GM19452 (cell line): ENCODE results near the gene METTL9.
"Not testable (repeated sequence)": the region's sequence is repeated elsewhere in the genome, so short reads cannot be mapped to it uniquely, and the experiment has no call there.

Experiments
- ATAC-seq: cut with Tn5 transposase; IDR thresholded peaks from one replicate; pipeline ENCODE4 v1.9.1; 2021; ENCODE audit not compliant: unreplicated experiment

METTL9 gene

DNA sequence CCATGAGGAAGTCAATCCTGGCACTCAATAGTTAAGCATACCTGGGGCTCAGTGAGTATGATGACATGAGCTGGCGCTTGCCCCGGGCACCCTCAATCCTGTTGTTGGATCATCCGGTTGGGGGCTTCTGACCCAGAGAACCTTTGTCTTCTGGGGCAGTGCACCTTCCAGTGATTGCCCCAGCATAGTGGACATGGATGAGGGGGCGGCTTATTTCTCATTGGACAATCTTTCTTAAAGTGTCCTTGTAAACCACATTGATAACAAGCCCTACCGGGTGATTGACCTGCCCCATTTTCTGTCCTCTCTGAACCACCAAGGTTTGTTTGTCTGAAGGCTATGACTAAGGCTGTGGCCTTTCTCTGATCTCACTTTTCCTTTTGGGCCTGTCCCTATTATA lies 34.8 kb downstream of the METTL9 start:
- ATAC-seq, result no peak

DNA sequence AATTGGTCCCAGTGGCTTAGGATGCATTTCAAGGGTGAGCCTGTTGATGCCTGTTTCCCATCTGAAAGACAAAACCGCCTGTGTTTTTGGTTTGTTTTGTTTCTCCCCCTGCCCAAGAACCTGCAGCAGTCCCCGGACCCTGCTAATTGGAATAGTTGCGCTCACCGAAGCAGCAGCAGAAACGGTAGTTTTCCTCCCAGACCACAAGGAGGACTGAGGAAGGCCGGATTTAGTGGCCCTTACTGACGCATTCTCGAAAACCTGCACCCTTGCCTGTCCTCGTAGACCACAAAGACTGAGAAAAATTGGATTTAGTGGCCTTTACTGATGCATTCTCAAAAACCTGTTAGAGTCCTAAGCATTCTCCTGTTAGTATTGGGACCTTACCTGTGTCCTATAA lies 36.3 kb downstream of the METTL9 start:
- not testable (repeated sequence) for ATAC-seq

DNA sequence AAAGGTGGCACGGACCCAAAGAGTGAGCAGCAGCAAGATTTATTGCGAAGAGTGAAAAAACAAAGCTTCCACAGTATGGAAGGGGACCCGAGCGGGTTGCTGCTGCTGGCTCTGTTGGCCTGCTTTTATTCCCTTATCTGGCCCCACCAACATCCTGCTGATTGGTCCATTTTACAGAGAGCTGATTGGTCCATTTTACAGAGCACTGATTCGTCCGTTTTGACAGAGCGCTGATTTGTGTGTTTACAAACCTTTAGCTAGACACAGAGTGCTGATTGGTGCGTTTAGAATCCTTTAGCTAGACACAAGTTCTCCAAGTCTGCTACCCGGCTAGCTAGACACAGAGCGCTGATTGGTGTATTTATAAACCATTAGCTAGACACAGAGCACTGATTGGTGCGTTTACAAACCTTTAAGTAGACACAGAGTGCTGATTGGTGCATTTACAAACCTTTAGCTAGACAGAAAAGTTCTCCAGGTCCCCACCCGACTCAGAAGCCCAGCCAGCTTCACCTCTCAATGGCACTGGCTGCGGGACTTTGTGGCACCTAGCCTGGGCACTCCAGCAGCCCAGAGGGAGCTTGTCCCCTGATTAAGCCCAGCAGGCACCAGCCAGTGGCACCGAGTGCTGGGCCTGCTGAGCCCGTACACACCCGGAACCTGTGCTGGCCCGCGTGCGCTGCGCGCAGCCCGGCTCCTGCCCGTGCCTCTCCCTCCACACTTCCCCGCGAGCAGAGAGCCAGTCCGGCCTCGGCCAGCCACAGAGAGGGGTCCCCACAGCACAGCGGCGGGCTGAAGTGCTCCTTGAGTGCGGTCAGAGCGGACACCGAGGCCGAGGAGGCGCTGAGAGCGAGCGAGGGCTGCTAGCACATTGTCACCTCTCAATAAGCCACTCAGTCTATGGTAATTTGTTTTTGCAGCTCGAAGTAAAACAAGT lies 37.9 kb downstream of the METTL9 start:
- no peak for ATAC-seq

DNA sequence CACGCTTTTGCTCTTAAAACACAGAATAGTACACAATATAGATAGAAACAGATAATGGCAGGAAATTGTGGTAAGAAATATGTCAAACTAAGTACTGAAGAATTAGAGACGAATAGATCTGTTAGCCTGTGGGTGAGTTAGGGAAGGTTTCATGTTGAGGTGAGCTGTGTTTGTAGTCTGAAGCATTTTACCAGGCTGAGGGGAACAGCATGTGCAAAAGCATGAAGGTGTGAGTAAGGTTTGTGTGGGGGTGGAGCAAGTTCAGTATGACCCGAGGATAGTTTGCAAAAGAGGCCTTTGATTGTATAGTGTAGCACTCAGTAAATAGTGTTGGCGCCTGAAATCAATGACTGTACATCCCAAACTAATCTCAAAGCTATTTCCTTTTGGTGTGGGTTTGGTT lies 39.2 kb downstream of the METTL9 start:
- ATAC-seq, result no peak

GRCh38 chr16:21639493-21639892 lies 40.1 kb downstream of the METTL9 start:
- no peak for ATAC-seq

DNA sequence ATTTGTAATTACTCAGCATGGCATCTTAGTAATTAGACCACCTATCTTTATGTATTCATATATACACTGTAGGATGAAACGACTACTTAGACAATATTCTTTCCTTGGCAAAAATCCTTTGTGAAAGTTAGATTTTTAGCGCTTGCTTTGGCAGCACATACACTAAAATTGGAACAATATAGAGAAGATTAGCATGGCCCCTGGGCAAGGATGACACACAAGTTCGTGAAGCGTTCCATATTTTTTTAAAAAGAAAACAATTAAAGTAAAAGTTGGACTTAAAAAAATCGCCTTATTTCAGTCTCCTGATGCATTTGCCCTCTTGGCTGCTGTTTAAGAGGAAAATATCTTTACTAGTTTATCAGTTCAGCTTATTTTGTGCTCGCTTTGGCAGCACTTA lies 42.5 kb downstream of the METTL9 start:
- ATAC-seq, result no peak

- ATAC-seq, result no peak
Measured at GRCh38 chr16:21642861-21643260, 43.5 kb downstream of the METTL9 start.

GRCh38 chr16:21643785-21644184 lies 44.4 kb downstream of the METTL9 start:
- ATAC-seq, result no peak

- ATAC-seq, result no peak
Measured at GRCh38 chr16:21644674-21645073, 45.3 kb downstream of the METTL9 start.

- ATAC-seq, result no peak
Measured at GRCh38 chr16:21645261-21645721, 45.9 kb downstream of the METTL9 start.

DNA sequence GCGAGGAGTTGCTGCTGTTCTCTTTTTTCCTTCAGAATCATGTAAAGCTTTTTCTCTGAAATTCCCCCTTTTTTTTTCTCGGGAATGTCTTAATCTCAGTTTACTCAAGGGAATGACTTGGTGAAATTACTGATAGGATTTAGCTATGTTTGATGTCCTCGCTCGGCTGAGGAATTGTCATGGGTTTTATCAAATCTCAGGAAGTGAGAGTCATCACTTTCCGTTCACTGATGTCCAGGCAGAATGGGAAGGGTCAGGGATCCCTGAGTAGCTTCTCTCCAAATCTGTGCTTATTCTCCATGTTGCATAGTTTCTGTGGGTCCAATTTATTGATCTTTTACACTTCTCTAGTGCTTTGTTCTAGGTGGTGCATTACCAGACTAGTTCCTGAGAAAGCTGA lies 46.7 kb downstream of the METTL9 start:
- no peak for ATAC-seq

GRCh38 chr16:21646721-21647561 lies 47.6 kb downstream of the METTL9 start:
- peak; percentile 90 for ATAC-seq

DNA sequence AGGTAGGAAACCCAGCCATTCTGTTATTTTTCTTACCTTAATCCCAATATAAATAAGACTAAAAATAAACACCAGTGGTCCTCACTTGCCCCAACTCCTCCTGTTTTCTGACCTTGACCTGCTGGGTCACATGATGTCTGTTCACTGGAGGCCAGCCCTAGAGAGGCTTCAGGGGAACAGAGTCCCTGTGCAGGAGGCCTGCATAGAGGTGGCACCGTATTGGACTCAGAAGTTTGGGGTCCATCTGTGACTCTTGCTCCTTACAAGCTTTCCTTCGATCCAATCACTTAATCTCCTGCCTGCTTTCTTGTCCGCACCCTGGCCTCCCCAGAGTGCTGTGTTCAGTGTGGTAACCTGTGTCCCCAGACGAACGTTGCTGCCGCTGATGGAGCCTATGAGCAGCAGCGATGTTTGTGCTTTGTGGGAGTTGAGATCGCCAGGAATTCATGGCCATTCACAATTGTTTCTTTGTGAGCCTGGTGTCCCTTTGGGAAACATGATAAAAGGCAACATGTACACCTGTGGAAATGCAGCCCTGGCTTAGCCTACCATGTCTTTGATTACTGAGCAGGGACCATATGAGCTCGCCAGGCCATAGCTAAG lies 48.3 kb downstream of the METTL9 start:
- ATAC-seq, result peak; percentile 8

DNA sequence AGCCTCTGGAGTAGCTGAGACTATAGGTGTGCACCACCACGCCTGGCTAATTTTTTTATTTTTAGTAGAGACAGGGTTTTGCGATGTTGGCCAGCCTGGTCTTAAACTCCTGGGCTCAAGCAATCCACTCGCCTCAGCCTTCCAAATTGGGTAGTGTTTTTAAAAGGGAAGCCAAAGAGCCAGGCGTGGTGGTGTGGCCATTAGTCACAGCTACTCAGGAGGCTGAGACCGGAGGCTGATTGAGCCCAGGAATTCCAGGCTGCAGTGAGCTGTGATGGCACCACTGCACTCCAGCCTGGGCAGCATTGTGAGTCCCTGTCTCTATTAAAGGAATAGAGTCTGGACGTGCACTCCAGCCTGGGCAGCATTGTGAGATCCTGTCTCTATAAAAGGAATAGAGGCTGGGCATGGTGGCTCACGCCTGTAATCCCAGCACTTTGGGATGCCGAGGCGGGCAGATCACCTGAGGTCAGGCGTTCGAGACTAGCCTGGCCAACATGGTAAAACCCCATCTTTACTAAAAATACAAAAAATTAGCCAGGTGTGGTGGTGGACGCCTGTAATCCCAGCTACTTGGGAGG lies 50.5 kb downstream of the METTL9 start:
- not testable (repeated sequence) for ATAC-seq

- ATAC-seq, result no peak
Measured at GRCh38 chr16:21650521-21650920, 51.1 kb downstream of the METTL9 start.

DNA sequence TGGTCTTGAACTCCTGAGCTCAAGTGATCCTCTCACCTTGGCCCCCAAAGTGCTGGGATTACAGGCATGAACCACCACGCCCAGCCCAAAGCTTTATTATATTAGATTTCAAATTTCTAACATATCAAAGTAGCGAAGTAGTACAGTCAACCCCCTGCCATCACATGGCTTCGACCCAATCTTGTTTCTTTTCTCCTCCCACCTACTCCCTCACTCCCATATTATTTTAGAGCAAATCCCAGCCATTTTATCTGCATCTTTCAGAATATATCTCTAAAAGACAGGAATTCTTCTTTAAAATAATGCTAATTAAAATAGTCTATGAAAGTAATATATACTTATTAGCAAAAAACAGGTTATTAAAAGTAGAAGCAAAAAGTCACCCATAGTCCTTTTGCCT lies 52.1 kb downstream of the METTL9 start:
- no peak for ATAC-seq

- ATAC-seq, result no peak
Measured at GRCh38 chr16:21652453-21652852, 53.1 kb downstream of the METTL9 start, which contains the start of gene IGSF6. TSS of gene IGSF6 (minus strand) at chr16:21652608. CDS start at chr16:21652598, 10 bp downstream.

DNA sequence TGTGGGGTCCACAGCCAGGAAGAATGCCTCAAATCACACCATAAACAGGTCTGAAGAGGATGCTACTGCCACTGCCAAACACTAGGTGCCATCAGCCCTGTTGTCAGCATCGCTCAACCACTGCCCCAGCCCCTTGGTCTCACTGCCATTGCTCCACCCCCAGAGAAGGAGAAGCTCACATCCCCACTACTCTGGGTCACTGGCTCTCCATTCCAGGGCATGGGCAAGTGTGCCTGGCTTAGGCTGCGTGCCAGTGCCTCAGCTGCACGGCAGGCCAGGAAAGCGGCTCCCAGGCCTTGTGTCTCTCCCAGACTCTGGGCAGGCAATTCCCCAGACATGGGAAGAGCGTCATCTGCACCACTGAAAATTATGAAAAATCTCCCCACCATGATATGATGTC lies 54.2 kb downstream of the METTL9 start:
- no peak for ATAC-seq

DNA sequence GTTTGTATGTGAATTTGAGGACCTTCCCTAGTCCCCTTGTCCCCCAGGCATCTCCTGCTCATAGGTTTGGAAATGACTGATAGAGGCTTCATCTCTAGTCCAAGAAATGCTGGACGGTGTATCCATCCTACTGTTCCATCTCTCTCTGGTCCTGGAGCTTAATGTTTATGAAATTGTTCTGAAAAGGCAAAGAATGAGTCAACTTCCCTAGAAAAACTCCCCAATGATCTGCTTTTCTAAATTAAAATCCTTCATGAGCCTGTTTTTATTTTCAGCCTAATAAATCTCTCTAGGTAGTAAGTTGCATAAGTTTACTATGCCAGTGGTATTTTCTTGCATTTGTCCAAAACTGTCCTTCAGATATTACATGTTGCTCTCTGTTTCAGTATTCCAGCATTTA lies 55.1 kb downstream of the METTL9 start:
- ATAC-seq, result no peak

GRCh38 chr16:21654881-21655280 lies 55.5 kb downstream of the METTL9 start:
- ATAC-seq, result no peak
